ENCODE results near the gene BPGM.
"Not testable (repeated sequence)": the region's sequence is repeated elsewhere in the genome, so short reads cannot be mapped to it uniquely, and the experiment has no call there.

BPGM gene

DNA sequence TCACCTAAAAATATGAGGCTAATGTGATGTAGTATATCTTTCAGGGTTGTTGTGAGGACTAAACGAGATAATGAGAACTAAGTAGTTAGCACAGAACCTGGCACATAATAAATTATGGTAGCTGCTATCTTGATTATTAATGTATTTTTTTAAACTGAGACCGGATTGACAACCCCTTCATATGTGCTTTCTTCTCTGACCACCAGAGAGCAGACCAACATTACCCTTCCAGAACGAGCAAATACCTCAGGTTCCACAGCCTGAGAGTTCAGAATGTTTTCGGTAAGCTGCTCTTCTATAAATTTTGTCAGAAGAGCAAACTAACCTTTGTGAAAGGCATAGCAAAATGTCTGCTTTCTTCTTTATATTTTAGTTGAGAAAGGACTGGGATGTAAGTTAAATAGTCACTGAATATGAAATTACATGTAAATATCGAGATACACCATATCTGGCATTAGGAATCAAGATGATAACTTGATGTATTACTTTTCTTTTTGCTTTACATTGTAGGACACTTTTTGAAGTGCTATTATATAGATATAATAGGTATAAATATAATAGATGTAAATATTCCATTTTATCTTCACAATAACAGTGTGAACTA lies 13.6 kb upstream of the BPGM start:
- no peak for DNase-seq

DNA sequence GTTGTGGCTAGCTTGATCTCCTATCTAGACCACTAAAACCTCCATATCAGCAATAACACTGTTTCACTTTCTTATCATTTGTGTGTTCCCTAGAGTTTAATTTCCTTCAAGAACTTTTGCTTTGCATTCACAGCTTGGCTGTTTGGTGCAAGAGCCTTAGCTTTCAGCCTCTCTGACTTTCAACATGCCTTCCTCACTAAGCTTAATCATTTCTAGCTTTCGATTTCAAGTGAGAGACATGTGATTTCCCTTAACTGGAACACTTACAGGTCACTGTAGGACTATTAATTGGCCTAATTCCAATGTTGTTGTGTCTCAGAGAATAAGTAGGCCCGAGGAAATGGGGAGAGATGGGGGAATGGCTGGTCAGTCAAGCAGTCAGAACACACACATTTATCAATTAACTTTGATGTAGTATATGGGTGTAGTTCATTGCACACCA lies 10.6 kb upstream of the BPGM start:
- no peak for DNase-seq

DNA sequence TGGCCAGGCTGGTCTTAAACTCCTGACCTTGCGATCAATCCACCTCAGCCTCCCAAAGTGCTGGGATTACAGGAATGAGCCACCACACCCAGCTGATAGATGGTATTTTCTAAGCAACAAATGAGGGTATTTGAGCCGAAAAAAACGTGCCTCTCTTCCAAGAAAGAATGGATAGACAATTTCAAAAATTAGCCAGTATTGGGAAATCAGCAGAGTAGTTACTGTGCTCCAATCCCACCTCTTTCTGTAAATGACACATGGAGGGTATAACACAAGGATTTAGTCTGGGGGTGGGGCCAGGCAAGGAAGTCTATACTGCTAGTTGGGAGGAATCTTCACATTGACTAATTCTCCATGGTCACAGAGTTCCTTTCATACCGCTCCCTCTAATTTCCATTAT lies 9.2 kb upstream of the BPGM start:
- DNase-seq = no peak

DNA sequence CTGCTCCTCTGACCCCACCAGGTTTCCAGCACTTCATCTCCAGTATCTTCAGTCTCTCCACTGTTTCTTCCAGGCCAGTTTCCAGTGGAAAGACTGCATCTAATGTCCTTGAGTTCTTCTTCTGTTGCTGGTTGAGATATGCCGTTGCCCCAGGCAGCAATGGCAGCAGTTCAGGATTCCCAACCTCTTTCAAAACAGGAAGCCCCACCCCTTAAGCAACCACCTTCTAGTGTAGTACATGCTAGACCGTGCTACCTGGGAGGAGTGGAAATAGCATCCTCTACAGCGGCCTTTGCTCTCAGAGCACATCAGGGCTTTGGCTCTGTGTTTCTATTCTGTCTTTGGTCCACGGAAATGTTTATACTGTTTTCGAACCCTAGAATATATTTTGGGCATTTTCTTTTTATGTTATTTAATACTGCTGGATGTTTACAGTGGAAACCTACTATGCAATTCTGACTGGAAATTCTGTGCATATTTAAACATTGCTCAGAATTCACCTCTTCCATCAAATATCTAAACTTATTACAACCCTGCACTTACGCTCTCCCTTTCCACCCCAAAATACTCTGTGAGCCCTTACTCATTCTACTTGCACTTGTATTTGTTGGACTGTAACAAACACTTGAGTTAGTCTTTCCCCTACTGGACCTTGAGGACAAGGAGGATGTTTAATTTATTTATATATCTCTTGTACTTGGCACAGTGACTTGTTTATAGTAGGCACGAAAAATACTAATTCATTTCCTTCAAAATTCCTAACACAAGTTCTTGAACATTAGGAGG lies 8.5 kb upstream of the BPGM start:
- no peak for DNase-seq

DNA sequence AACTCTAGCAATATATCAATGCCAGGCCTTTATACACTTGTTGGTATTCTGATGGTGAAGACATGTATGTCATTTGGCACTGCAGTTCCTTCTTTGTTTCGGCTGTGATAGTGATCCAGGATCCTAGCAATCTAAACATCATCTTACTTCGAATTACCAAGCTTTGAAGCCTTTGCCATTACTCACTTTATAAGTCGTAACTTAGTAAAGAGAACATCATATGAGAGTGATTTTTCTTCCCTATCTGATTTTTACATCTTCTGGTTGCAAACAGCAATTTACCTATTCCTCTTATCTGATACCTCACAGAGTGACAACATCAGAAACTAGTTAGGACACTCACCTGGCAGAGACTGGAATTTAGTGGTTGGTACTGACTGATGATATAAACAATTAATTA lies 7.6 kb upstream of the BPGM start:
- no peak for DNase-seq

DNA sequence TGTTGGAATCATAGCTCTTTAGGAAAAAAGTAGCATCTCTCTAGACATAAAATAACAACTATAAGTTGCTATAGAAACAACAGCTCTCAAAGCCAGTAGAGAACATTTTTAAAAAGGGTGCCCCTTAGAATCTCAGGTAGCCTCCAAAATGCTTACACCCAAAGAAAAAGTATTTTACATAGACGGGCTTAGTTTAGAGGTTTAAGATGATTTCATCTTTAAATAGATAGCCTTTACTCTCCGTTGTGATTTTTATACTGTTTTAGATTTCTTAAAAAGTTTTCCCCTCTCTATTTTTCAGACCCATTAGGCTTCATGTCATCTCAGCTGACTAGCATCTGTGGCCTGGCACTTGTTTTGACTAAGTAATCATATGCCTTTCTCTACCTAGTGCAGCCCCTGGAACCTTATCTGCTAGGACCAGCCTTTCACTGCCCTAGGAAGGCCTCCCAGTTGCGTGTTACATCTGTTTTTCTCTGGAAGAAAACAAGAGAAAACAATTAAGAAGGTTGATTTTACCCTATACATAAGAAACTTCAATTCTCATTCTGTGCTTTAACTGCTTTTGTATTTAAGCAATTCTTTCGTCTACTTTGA lies 6.9 kb upstream of the BPGM start:
- DNase-seq = no peak

DNA sequence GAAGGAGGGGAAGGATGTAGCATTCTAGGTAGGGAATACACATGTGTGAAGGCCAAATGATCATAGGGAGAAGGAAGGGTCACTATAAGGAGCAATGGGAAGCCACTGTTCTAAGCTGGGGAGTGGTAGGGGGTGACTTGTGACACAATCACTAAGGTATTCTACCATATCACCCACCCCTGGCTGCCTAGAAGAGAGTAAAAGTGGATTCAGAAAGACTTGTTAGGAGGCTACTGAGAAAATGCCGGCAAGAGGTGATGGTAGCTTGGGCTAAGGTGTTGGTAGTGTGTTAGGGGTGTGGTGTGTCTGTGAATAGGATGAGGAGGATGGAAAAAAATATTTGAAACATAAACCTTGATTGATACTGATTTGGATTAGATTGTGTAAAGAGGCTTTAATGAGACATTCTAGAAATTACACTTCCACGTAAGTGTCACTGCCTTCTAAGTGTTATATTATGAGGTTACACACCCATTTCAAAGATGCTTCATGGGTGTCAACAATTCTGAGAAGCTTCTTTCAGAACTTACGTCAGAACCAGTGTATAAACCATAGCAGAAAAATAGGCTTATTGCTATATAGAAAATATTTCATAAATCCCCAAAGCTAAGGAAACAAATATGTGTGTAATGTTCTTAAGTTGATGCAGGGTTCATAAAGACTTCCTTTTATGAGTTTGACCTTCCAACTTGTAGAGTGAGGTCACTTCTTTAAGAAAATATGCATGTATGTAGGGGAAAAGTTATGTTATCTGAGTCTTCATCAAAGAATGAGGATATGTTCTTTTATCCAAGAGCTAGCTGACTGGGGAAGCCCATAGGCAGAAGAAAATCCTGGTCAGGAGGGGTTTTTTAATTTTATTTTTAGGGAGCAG lies 5.6 kb upstream of the BPGM start:
- DNase-seq = no peak

DNA sequence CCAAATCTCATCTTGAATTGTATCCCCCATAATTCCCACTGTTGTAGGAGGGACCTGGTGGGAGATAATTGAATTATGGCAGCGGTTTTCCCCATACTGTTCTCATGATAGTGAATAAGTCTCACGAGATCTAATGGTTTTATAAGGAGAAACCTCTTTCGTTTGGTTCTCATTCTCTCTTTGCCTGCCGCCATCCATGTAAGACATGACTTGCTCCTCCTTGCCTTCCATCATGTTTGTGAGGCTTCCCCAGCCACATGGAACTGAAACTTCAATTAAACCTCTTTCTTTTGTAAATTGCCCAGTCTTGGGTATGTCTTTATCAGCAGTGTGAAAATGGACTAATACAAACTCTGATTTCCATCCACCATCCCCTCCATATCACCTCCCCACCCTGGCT lies 4.7 kb upstream of the BPGM start:
- DNase-seq = not testable (repeated sequence)

DNA sequence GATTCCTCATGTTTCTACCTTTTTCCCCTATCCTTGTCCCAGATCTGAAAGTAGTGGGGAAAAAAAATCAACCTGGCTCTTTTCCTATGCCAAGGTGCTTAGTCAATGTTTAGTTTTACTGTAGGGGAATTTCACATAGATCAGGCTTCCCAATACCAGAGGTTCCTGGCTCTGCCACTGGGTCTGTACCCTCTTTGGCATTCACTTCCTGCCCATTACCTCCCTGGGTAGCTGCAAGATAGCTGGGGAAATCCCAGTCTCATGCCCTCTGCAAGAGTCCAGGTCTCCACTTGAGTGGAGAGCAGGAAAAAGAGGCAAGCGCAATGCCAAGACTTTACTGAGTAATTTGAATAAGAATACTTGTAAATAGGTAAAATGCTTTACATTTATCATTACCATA lies 3.5 kb upstream of the BPGM start:
- no peak for DNase-seq

DNA sequence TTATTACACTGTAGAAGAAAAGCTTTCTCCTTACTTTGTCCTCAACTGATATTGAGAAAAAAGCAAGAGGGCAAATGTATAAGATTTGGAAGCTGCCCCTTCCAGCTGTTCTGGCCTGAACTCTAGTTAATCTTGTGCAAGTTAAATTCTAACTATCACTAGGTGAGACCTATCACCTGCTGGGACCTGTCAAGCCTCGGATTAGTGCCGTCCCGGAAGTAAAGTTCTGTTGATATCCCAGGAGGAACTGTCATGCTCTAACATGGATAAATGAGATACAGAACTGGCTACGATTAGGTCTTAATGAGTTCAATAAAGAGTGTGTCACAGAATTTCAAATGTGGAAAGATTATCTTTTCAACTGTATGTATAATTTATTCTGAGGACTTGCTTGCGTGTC lies 1.2 kb upstream of the BPGM start:
- no peak for DNase-seq

DNA sequence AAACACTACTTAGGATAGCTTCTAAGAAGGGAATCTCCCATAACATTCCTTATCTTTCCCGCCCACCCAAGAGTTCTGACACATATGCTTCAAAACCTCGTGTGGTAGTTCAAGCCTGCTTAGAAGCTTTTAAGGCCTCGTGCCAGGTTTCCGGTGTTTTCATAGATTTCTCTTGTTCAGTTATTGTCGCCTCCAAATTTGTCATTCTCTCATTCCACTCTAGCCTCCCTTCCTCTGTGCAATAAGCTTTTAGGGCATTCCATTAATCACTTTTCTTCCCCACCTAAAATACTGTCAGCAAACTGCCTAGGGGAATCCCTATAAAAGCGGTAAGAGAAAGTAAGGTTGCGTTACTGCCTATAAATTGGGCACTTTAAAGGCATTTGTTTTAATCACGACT lies 718 bp upstream of the BPGM start:
- DNase-seq = no peak

DNA sequence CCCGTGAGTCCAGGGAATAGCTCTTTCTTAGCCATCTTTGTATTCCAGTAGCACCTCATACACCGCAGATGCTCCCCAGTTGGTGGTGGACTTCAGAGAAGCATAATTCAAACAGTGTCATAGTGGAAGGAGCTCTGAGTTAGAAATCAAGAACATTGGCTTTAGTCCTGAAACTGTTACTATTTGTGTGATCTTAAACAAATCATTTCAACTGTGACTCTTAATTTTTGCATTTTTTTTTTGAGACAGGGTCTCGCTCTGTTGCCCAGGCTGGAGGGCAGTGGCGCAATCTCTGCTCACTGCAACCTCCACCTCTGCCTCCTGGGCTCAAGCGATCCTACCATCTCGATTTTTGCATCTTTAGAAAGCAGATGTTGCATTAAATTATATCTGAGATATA lies 1.8 kb downstream of the BPGM start:
- no peak for DNase-seq

DNA sequence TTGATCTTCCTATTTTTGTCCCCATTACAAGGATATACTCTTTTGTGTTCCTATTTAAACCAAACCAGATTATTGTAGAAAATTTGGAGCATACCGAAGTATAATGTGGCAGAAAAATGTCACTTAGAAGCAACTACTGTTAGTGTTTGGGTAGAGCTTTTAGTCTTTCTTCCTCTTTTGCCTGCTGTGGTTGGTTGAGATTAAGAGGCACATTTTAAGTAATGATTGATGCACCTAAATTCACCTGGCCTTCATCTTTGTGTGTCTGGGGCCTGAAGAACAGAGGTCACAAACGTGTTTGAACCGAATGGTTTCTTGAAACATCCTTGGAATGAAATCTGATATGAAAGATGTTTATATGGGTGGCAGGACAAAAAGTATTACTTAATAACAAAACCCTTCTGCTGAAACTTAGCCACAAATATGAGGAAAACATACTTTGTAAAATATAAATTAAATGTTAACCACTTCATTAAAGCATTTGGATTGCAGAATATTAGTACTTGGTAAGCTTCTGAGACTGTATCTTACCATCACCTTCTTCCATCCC lies 2.6 kb downstream of the BPGM start:
- no peak for DNase-seq

DNA sequence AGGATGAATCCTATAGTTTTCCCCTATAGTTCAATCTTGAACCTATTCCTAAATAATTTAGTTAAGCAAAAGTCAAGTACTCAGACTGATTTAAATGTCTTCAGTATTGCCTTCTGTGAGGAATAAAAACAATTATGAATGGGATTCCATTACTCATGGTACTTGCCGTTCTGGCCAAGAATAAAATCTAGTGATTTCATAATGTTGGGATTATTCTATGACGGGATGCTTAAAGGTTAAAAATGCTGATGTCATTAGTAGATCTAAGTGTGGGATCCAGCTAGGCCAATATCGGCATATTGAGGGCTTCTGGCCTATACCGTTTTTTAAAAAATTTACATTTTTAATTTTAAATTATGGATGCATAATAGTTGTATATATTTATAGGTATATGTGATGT lies 5.3 kb downstream of the BPGM start:
- no peak for DNase-seq

DNA sequence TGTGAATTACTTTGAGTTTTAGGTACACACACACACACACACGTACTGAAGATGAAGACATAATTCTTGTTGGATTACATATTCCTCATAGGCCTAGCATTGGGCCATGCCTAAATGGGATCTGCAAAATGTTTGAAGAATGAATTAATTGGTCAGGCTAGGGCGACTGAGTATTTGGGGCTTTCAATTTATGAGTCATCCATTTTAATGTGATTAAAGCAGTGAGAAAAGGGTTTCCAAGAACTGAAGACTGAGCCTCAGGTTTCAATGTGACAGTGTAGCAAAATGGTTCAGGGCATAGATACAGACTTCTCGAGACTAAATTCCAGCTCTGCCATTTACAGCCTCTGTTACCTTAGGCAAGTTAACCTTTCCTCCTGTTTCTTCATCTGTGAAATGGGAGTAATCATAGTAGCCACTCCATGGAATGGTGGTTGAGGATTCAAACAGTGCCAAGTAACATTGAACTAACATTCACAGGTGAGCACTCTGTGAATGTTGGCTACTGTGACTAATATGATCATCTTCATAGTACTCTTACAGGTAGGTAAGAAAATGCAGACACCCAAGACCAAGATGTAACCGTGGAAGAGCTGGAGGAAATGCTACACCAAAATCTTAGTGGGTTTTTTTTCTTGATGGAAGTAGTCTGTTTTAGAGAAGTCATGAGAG lies 7.6 kb downstream of the BPGM start:
- DNase-seq = no peak

DNA sequence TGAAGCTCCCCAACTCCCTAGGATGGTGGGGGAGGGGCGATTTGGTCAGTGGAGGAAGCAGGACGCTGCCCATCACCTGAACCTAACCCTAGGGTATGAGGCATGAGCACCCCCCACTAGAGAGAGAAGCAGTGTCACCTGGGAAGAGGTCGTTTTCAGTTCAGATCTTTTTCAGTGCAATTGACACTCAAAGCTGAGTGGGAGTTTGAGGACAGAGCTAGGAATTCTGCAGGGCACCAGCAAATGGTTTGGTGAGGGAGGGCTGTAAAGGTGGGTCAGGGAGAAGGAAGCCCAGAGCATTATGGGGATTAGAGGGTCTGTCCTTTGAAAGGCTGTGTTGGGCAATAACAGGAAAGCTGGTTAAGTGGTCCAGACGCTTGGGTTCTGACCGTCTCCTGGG lies 10.9 kb downstream of the BPGM start:
- no peak for DNase-seq

DNA sequence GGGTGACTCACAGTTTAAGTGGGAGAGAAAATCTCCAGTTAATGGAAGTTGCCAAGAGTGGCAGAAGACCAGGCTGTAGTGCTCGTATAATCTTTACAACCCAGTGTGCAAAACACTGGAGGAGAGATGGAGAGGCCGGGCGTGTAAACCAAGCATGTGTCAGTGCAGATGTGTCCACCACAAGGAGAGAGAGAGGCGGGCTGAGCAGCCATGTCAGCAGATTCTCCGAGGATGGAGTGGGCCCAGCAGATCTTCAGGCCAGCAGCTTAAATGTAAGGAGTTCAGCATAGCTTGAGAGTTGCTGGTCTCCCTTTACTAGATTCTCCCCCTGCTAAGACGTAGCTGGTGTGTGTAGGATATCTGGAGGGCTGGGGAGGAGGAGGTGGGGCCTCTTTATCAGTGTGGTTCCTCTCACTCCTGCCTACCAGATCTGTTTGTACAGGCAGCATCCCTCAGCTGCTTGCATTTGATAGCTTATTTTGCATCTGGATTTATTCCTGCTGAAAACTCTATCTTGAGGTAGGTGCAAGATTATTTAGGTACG lies 13.7 kb downstream of the BPGM start:
- no peak for DNase-seq

DNA sequence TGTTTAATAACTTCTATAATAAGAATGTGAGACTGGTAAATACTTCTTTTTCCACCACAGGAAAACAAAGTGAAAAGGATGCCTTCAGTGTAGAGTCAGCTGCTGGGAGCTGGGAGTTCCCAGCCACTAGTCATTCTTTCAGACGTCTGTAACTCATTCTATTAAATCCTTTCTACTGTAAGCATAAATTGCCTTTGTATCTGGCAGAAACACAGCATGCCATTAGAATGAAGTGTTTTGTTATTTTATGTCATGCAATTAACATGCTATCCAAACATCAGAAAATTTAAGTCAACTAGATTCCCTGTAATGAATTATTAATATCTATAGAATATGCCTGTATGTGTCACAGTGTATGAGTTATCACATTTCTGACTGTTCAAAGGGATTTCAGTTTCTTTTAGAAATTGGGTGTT lies 14.3 kb downstream of the BPGM start:
- DNase-seq = no peak

DNA sequence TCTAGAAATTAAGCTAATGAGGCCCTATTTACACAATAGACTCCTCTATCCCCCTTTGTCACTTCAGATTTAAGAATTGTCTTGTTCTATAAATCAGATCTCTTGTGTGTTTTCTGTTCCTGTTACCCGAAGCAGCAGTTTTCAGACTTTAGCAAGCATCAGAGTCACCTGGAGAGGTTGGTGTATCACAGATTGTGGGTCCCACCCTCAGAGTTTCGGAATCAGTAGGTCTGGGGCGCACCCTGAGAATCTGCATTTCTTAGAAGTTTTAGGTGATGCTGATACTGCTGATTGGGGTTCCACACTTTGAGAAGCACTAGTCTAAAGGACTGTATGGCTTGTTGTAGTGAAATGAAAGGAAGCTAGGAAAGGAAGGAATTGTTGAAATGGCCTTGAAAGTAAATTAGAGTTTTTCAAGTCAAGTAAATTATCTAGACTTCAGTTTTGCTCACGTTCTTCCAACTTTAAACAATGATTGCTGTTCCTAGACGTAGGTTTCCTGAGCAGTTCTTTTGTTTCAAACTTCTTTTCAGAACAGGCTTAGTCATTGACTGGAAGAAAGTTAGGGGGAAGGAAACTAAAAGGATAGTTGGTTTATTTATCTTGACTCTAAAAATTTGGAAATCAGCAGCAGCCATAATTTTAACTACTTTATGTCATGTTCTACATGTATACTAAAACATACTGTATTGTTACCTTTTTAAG lies 15.7 kb downstream of the BPGM start:
- DNase-seq = no peak

DNA sequence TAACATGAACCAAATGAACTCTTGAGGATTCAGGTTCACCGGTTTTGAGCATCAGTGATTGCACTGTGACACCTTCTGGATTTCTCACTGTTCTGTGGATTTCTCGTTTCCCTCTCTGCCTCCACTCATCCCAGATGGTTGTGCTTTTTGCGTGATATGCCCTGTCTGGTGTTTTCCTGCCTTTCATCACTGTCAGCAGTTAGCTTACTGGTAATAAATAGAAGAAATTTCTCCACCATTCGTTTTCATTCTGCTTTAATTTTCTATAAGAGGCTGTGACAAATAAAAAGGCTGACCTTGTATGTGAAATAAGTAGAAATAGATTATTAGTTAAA lies 16.2 kb downstream of the BPGM start:
- no peak for DNase-seq

DNA sequence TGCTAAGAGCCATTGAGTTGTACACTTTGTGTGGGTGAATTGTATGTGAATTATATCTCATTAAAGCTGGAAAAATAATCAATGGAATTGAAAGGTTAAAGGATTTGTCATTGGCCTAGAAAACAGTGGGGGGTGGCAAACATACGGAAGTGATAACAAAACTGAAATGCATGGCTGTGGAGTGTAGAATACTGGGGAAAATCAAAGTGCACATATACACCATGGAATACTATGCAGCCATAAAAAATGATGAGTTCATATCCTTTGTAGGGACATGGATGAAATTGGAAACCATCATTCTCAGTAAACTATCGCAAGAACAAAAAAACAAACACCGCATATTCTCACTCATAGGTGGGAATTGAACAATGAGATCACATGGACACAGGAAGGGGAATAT lies 18.4 kb downstream of the BPGM start:
- DNase-seq = not testable (repeated sequence)

DNA sequence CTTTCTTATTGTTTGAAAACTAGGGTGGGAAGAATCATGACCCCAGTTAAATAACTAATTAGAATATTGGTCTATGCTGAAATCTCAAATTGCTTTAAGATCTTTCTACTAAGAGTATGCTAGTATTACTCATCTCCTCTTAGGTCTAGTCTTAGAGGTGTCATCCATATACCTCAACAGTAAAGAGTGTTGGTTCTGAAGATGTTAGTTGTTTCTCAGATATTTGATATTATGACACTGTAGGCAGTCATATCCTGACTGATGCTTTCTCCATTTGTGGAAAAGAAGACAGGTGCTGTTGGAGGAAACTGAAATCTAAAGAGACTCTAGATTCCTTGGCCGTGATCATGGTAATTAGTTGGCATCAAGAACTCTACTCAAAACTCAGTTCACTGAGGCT lies 21.2 kb downstream of the BPGM start:
- DNase-seq = no peak

Data from activated naive CD4-positive, alpha-beta T cell treated with Interleukin-2 at 50 U/mL for 16 hours (primary cell).